H9 (cell line): ENCODE measurements around the gene TPRN. TPM values are rescaled to one million over a fixed set of nuclear protein-coding genes. Genes with fewer than 3 reads are reported as not detected.
A peak's percentile ranks its signal among the peaks of the same experiment; 100 is the strongest.

ENCODE experiments used
- DNase-seq: peaks from one replicate; pipeline ENCODE4 v3.0.0-alpha.2; 2017
- H2AFZ ChIP-seq: one replicate; pipeline ENCODE4 v1.6.1; 2013; ENCODE audit warnings: mild to moderate bottlenecking, low read length, control low read depth, moderate library complexity
- H2AK5ac ChIP-seq: 2 replicates; pipeline ENCODE4 v1.6.1; 2013; ENCODE audit warnings: low read length, control low read depth, mixed read lengths; ENCODE audit not compliant: insufficient read length
- H2BK120ac ChIP-seq: one replicate; pipeline ENCODE4 v1.6.1; 2013; ENCODE audit warnings: low read depth, mild to moderate bottlenecking, low read length, control low read depth, inconsistent platforms; ENCODE audit not compliant: poor library complexity, severe bottlenecking
- H2BK12ac ChIP-seq: 2 replicates; pipeline ENCODE4 v1.6.1; 2013; ENCODE audit warnings: low read length, control low read depth, mixed read lengths, low read depth; ENCODE audit not compliant: insufficient read length
- H2BK15ac ChIP-seq: 2 replicates; pipeline ENCODE4 v1.6.1; 2013; ENCODE audit warnings: low read depth, low read length, control low read depth
- H2BK20ac ChIP-seq: one replicate; pipeline ENCODE4 v1.6.1; 2013; ENCODE audit warnings: low read depth, mild to moderate bottlenecking, low read length, control low read depth, inconsistent platforms; ENCODE audit not compliant: poor library complexity, severe bottlenecking
- H2BK5ac ChIP-seq: 2 replicates; pipeline ENCODE4 v1.6.1; 2013; ENCODE audit warnings: low read length, control low read depth, mixed read lengths; ENCODE audit not compliant: insufficient read length
- H3K14ac ChIP-seq: 2 replicates; pipeline ENCODE4 v1.6.1; 2013; ENCODE audit warnings: low read length, control low read depth; ENCODE audit not compliant: insufficient read depth
- H3K18ac ChIP-seq: 2 replicates; pipeline ENCODE4 v1.6.1; 2013; ENCODE audit warnings: low read depth, mild to moderate bottlenecking, mixed read lengths, low read length, control low read depth; ENCODE audit not compliant: insufficient read length
- H3K23ac ChIP-seq: 2 replicates; pipeline ENCODE4 v1.6.1; 2013; ENCODE audit warnings: low read length, control low read depth, mixed read lengths, low read depth; ENCODE audit not compliant: insufficient read length
- H3K23me2 ChIP-seq: 2 replicates; pipeline ENCODE4 v1.6.1; 2013; ENCODE audit warnings: low read depth, mild to moderate bottlenecking, mixed read lengths, low read length, control low read depth; ENCODE audit not compliant: insufficient read length, poor library complexity, severe bottlenecking
- H3K27ac ChIP-seq: 2 replicates; pipeline ENCODE4 v1.5.1; 2013; ENCODE audit warnings: low read length, control low read depth, mixed read lengths, low read depth; ENCODE audit not compliant: insufficient read length
- H3K27me3 ChIP-seq: 2 replicates; pipeline ENCODE4 v1.6.1; 2013; ENCODE audit warnings: low read length, control low read depth, inconsistent platforms; ENCODE audit not compliant: insufficient read depth
- H3K4ac ChIP-seq: 2 replicates; pipeline ENCODE4 v1.6.1; 2013; ENCODE audit warnings: low read depth, mild to moderate bottlenecking, control low read depth, inconsistent platforms, low read length, moderate library complexity
- H3K4me1 ChIP-seq: 2 replicates; pipeline ENCODE4 v1.6.1; 2013; ENCODE audit warnings: low read length, control low read depth, inconsistent platforms; ENCODE audit not compliant: insufficient read depth
- H3K4me2 ChIP-seq: 2 replicates; pipeline ENCODE4 v1.6.1; 2013; ENCODE audit warnings: low read length, control low read depth, mixed read lengths; ENCODE audit not compliant: insufficient read length, insufficient read depth
- H3K56ac ChIP-seq: 2 replicates; pipeline ENCODE4 v1.6.1; 2013; ENCODE audit warnings: low read depth, mild to moderate bottlenecking, mixed read lengths, low read length, control low read depth; ENCODE audit not compliant: insufficient read length
- H3K79me1 ChIP-seq: 2 replicates; pipeline ENCODE4 v1.6.1; 2013; ENCODE audit warnings: low read depth, mild to moderate bottlenecking, moderate library complexity, low read length, control low read depth, inconsistent platforms; ENCODE audit not compliant: insufficient read depth, poor library complexity, severe bottlenecking
- H3K79me2 ChIP-seq: 2 replicates; pipeline ENCODE4 v1.6.1; 2013; ENCODE audit warnings: low read length, control low read depth, inconsistent platforms; ENCODE audit not compliant: insufficient read depth
- H3K9ac ChIP-seq: 2 replicates; pipeline ENCODE4 v1.6.1; 2013; ENCODE audit warnings: low read length, control low read depth, mixed read lengths; ENCODE audit not compliant: insufficient read length; ENCODE audit errors: extremely low read depth
- H3K9me3 ChIP-seq: one replicate; pipeline ENCODE4 v1.6.1; 2013; ENCODE audit warnings: low read depth, low read length, inconsistent platforms; ENCODE audit not compliant: control insufficient read depth
- H3T11ph ChIP-seq: one replicate; pipeline ENCODE4 v1.6.1; 2013; ENCODE audit warnings: mild to moderate bottlenecking, low read length, control low read depth, inconsistent platforms
- H4K20me1 ChIP-seq: one replicate; pipeline ENCODE4 v1.6.1; 2013; ENCODE audit not compliant: control insufficient read depth, insufficient read length, insufficient read depth
- H4K5ac ChIP-seq: 2 replicates; pipeline ENCODE4 v1.6.1; 2013; ENCODE audit warnings: low read depth, mild to moderate bottlenecking, mixed read lengths, low read length, control low read depth; ENCODE audit not compliant: insufficient read length
- H4K8ac ChIP-seq: replicated peaks from 2 replicates; pipeline ENCODE4 v1.6.1; 2013; ENCODE audit warnings: low read length, control low read depth, mixed read lengths, low read depth; ENCODE audit not compliant: insufficient read length
- H4K91ac ChIP-seq: 2 replicates; pipeline ENCODE4 v1.6.1; 2013; ENCODE audit warnings: low read depth, mild to moderate bottlenecking, moderate library complexity, mixed read lengths, low read length, control low read depth; ENCODE audit not compliant: insufficient read length
- H3K27ac Mint-ChIP-seq, 3 experiments: 2 replicates in 2 of 3; 3 replicates in 1 of 3; pipeline ENCODE4 v1.8.0; 2020 to 2021; ENCODE audit warnings: mixed read lengths in 3 of 3, mild to moderate bottlenecking in 1 of 3, moderate library complexity in 1 of 3
- H3K27me3 Mint-ChIP-seq: 2 replicates; pipeline ENCODE4 v1.8.0; 2021; ENCODE audit warnings: low read depth, mild to moderate bottlenecking, moderate library complexity, mixed read lengths
- H3K36me3 Mint-ChIP-seq, 3 experiments: 2 replicates in 2 of 3; 3 replicates in 1 of 3; pipeline ENCODE4 v1.8.0; 2020 to 2021; ENCODE audit warnings: low read depth in 3 of 3, mixed read lengths in 3 of 3; ENCODE audit not compliant: insufficient read depth in 1 of 3
- H3K4me1 Mint-ChIP-seq, 2 experiments: 2 replicates each; pipeline ENCODE4 v1.8.0; 2020; ENCODE audit warnings: mixed read lengths in 2 of 2
- H3K4me3 Mint-ChIP-seq, 2 experiments: 2 replicates in 1 of 2; 3 replicates in 1 of 2; pipeline ENCODE4 v1.8.0; 2020 to 2021; ENCODE audit warnings: mild to moderate bottlenecking in 2 of 2, mixed read lengths in 2 of 2, moderate library complexity in 1 of 2
- H3K9me3 Mint-ChIP-seq, 2 experiments: 2 replicates in 1 of 2; 3 replicates in 1 of 2; pipeline ENCODE4 v1.8.0; 2020; ENCODE audit warnings: mild to moderate bottlenecking in 2 of 2, mixed read lengths in 2 of 2, moderate library complexity in 1 of 2
- CTCF ChIP-seq: fragments of 200-600 bp; sonication (generic); conservative IDR thresholded peaks from 3 replicates; pipeline ENCODE4 v1.8.0; 2021; ENCODE audit warnings: antibody characterized with exemption, mild to moderate bottlenecking
- WGBS: extraction: QIAGEN DNeasy Blood & Tissue Kit; methylation state at CpG from one replicate; pipeline ENCODE4 v1.1.7; 2013; ENCODE audit warnings: missing lambda C conversion rate, low lambda C conversion rate, mixed read lengths; ENCODE audit not compliant: insufficient read length; ENCODE audit errors: extremely low coverage; 5-methylcytosine and 5-hydroxymethylcytosine counted together
- total RNA-seq: library from RNA; stranded (reverse); gene quantifications from 2 replicates; pipeline ENCODE4 v1.2.1, GENCODE V29; 2021

Gene TPRN
- total RNA-seq, 1 experiment from 2014 or later, result 30.7 TPM

- Histone ChIP-seq H2BK5ac (no peak within 1 kb of the TSS), H3K23ac (no peak within 1 kb of the TSS), H2BK20ac (no peak within 1 kb of the TSS), H3K79me2 (no peaks in the 10 kb centered on the region), H3K4me2 (peak within 1 kb of the TSS; percentile 27), H3K79me1 (no peaks in the 10 kb centered on the region), H3K9ac (no peak within 1 kb of the TSS), H3K4me1 (no peaks in the 10 kb centered on the region), H4K91ac (no peak within 1 kb of the TSS), H2AFZ (no peak within 1 kb of the TSS), H3K27ac (no peak within 1 kb of the TSS), H3K56ac (no peak within 1 kb of the TSS), H4K5ac (no peak within 1 kb of the TSS), H2AK5ac (no peak within 1 kb of the TSS), H4K8ac (no peak within 1 kb of the TSS), H2BK120ac (no peak within 1 kb of the TSS), H2BK12ac (no peak within 1 kb of the TSS), H4K20me1 (no peaks in the 10 kb centered on the region), H3K14ac (no peak within 1 kb of the TSS; the same call in 1 of the 2 replicates), H3K27me3 (no peaks in the 10 kb centered on the region), H3K9me3 (no peaks in the 10 kb centered on the region), H3T11ph (no peak within 1 kb of the TSS), H3K23me2 (peaks cover 18% of the 10 kb centered on the region), H3K18ac (no peak within 1 kb of the TSS), H2BK15ac (no peak within 1 kb of the TSS), H3K4ac (no peak within 1 kb of the TSS)
- Mint-ChIP-seq H3K27ac (no peak within 1 kb of the TSS), H3K4me3 (peak within 1 kb of the TSS in 1 of 2 experiments; percentile 73; a peak in 2 of 5 replicates), H3K9me3 (no peaks in the 10 kb centered on the region), H3K27me3 (no peaks in the 10 kb centered on the region; the same call in 1 of the 2 replicates), H3K4me1 (peaks cover 2 to 5% of the 10 kb centered on the region in 2 experiments), H3K36me3 (no peaks in the 10 kb centered on the region)
- DNase-seq, result peak; percentile 90
- WGBS, result no CpG with 5 or more reads among the region's 25 CpGs
- peak; percentile 95 for TF ChIP-seq CTCF
Measured at GRCh38 chr9:137227054-137227852, 26.7 kb upstream of the TPRN start, which contains the start of gene RNF224. TSS of gene RNF224 (plus strand) at chr9:137227502. CDS start at chr9:137228336, 834 bp downstream.
